ENCODE results near the gene GRIA3.

The GRIA3 gene

DNA sequence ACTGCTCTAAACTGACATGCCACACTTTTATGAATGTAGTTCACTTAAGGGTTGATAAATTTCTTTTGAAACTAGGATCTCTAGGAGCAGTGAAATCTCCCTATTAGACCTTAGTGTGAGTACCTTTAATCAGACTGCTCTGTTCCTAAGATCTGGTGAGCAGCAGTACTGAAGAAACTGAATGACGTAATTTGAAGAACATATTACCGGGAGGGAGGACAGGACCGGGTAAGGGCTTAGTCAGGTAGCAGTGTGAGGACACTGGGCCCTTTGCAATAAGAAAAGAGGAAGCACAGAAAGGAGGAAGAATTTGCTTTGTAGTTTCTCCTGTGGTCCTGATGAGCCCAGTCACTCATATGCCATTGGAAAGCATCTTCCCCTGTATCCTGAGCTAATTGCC is 293.6 kb downstream of the GRIA3 start:
- TF ChIP-seq, protein P1, sequence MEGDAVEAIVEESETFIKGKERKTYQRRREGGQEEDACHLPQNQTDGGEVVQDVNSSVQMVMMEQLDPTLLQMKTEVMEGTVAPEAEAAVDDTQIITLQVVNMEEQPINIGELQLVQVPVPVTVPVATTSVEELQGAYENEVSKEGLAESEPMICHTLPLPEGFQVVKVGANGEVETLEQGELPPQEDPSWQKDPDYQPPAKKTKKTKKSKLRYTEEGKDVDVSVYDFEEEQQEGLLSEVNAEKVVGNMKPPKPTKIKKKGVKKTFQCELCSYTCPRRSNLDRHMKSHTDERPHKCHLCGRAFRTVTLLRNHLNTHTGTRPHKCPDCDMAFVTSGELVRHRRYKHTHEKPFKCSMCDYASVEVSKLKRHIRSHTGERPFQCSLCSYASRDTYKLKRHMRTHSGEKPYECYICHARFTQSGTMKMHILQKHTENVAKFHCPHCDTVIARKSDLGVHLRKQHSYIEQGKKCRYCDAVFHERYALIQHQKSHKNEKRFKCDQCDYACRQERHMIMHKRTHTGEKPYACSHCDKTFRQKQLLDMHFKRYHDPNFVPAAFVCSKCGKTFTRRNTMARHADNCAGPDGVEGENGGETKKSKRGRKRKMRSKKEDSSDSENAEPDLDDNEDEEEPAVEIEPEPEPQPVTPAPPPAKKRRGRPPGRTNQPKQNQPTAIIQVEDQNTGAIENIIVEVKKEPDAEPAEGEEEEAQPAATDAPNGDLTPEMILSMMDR (conservative IDR thresholded peaks at IDR 0.05; ENCODE audit: low read depth, low read length) = no peak
- H3K27me3 ChIP-seq (ENCODE audit: insufficient read depth, low read depth) = no peaks in the 10 kb centered on the region
- no peaks in the 10 kb centered on the region for H3K4me1 ChIP-seq (ENCODE audit: low read depth, poor library complexity, severe bottlenecking)
- H3K27ac ChIP-seq = no peak overlapping the region
- H3K79me2 ChIP-seq (ENCODE audit: insufficient read depth, low read depth) = no peaks in the 10 kb centered on the region
- no peak overlapping the region for H3K9ac ChIP-seq
- H3K4me2 ChIP-seq = no peak overlapping the region
- no peak overlapping the region for H2AFZ ChIP-seq (ENCODE audit: low read depth)
- H3K36me3 ChIP-seq (ENCODE audit: insufficient read depth) = no peaks in the 10 kb centered on the region
- H4K20me1 ChIP-seq (ENCODE audit: insufficient read depth) = no peaks in the 10 kb centered on the region
- H3K4me3 ChIP-seq (IDR thresholded peaks at IDR 0.05; ENCODE audit: insufficient read depth, low read depth, low read length) = no peak overlapping the region

DNA sequence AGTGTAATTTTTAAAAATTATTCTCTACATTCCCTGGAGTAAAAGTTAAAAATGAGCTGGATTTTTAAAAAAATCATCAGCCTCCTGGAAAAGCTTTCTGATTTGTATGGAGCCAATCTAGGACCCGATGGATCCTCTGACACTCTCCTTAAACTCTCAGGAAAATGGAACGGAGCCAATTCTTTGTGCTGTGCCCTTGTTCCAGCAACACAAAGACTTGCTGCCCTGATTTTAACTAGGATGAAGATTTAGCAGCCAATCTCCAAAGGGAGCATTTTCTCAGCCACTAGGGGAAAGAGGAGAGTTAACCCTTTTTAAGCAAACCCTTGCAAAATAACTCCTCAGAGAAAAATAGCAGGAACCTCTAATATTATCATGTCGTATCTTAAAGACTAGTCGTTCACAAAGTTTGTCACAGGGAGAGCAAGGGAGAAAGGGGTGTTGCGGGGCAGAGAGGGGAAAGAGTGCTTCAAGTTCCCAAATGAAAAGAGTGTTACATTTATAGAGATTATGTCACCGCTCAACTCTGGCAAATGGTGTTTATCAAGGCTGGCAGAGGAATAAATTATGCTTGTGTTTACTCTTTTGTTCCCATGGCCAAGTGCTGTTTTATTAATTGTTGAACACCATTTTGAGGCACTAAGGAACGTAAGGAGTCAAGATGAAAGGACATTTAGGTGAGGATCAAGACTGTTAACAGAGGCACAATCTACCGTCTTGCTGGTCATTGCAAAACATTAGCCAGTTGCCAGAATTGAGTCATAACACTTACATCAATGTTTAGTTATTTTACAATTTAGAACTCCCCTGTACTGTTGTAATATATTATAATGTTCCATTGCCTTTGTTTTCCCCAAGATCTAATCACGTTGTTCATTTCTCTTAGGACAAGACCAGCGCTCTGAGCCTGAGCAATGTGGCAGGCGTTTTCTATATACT is 298.1 kb downstream of the GRIA3 start:
- H3K36me3 ChIP-seq (ENCODE audit: insufficient read depth) = no peaks in the 10 kb centered on the region
- no peak overlapping the region for H3K4me3 ChIP-seq (IDR thresholded peaks at IDR 0.05; ENCODE audit: insufficient read depth, low read depth, low read length)
- H4K20me1 ChIP-seq (ENCODE audit: insufficient read depth) = no peaks in the 10 kb centered on the region
- H3K4me2 ChIP-seq = no peak overlapping the region
- H3K9ac ChIP-seq = no peak overlapping the region
- H3K27me3 ChIP-seq (ENCODE audit: insufficient read depth, low read depth) = no peaks in the 10 kb centered on the region
- H3K27ac ChIP-seq = no peak overlapping the region
- TF ChIP-seq, protein P1 (conservative IDR thresholded peaks at IDR 0.05; ENCODE audit: low read depth, low read length) = no peak
- H3K79me2 ChIP-seq (ENCODE audit: insufficient read depth, low read depth) = no peaks in the 10 kb centered on the region
- H2AFZ ChIP-seq (ENCODE audit: low read depth) = no peak overlapping the region
- H3K4me1 ChIP-seq (ENCODE audit: low read depth, poor library complexity, severe bottlenecking) = no peaks in the 10 kb centered on the region

DNA sequence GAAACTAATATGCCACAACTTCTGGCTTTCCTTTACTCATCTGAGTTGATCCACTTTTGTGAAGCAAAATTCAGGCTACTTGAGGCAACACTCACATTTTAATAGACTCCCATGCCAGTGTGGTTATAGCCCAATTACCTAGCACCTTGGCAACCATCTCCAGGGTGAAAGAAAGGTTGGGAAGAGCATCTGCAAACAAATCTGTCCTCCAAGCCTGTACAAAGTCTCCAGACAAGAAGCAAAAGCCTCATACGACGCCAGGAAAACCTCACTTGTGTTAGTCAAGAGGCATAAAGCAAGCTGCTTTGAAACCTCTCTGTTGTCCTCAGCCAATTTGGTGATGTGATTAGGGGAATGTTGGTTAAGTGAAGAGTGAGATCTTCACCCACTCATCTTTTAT is 302.2 kb downstream of the GRIA3 start:
- H2AFZ ChIP-seq (ENCODE audit: low read depth) = no peak overlapping the region
- no peaks in the 10 kb centered on the region for H3K36me3 ChIP-seq (ENCODE audit: insufficient read depth)
- TF ChIP-seq, protein P1 (conservative IDR thresholded peaks at IDR 0.05; ENCODE audit: low read depth, low read length) = no peak
- H3K27me3 ChIP-seq (ENCODE audit: insufficient read depth, low read depth) = no peaks in the 10 kb centered on the region
- H3K4me2 ChIP-seq = no peak overlapping the region
- H4K20me1 ChIP-seq (ENCODE audit: insufficient read depth) = no peaks in the 10 kb centered on the region
- H3K4me3 ChIP-seq (IDR thresholded peaks at IDR 0.05; ENCODE audit: insufficient read depth, low read depth, low read length) = no peak overlapping the region
- no peaks in the 10 kb centered on the region for H3K79me2 ChIP-seq (ENCODE audit: insufficient read depth, low read depth)
- no peaks in the 10 kb centered on the region for H3K4me1 ChIP-seq (ENCODE audit: low read depth, poor library complexity, severe bottlenecking)
- no peak overlapping the region for H3K9ac ChIP-seq
- no peak overlapping the region for H3K27ac ChIP-seq

DNA sequence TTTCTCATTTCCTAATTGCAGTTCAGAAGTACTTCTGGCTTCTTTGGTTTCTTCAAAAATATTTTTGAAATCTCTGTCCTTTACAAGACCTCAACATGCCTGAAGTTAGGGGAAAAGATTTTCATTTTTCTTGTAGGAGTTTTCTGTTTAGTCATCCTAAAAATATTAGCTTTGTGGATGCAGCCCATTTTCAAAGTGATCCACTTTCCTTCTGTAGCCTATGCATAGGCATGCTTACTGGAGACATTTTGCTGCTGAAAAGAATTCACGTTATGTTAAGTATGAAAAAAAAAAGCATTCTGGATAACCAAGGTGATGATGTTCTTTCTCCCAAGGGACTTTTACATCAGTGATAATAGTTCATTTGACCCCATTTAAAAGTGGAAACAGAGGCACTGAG is 303.2 kb downstream of the GRIA3 start:
- H4K20me1 ChIP-seq (ENCODE audit: insufficient read depth) = no peaks in the 10 kb centered on the region
- H3K27me3 ChIP-seq (ENCODE audit: insufficient read depth, low read depth) = no peaks in the 10 kb centered on the region
- no peak overlapping the region for H3K9ac ChIP-seq
- no peak overlapping the region for H3K27ac ChIP-seq
- no peak overlapping the region for H3K4me2 ChIP-seq
- TF ChIP-seq, protein P1 (conservative IDR thresholded peaks at IDR 0.05; ENCODE audit: low read depth, low read length) = no peak
- H3K4me1 ChIP-seq (ENCODE audit: low read depth, poor library complexity, severe bottlenecking) = no peaks in the 10 kb centered on the region
- no peaks in the 10 kb centered on the region for H3K79me2 ChIP-seq (ENCODE audit: insufficient read depth, low read depth)
- H3K4me3 ChIP-seq (IDR thresholded peaks at IDR 0.05; ENCODE audit: insufficient read depth, low read depth, low read length) = no peak overlapping the region
- H2AFZ ChIP-seq (ENCODE audit: low read depth) = no peak overlapping the region
- H3K36me3 ChIP-seq (ENCODE audit: insufficient read depth) = no peaks in the 10 kb centered on the region
